Mesendoderm (in vitro differentiated cells): ENCODE measurements around the gene CCP110.

Experiments
- DNase-seq: peaks from one replicate; pipeline ENCODE4 v3.0.0; 2013
- H2AK5ac ChIP-seq: 2 replicates; pipeline ENCODE4 v1.6.1; 2013; ENCODE audit warnings: low read length, inconsistent platforms
- H2BK120ac ChIP-seq: 2 replicates; pipeline ENCODE4 v1.6.1; 2013; ENCODE audit warnings: low read depth, mild to moderate bottlenecking, low read length, moderate library complexity, mixed read lengths
- H2BK15ac ChIP-seq: replicated peaks from 2 replicates; pipeline ENCODE4 v1.6.1; 2013; ENCODE audit warnings: low read depth, mild to moderate bottlenecking, moderate library complexity
- H2BK5ac ChIP-seq: 2 replicates; pipeline ENCODE4 v1.6.1; 2013; ENCODE audit warnings: low read length, inconsistent platforms
- H3K18ac ChIP-seq: 2 replicates; pipeline ENCODE4 v1.6.1; 2013; ENCODE audit warnings: mild to moderate bottlenecking, low read length, mixed read lengths
- H3K23ac ChIP-seq: one replicate; pipeline ENCODE4 v1.6.1; 2013; ENCODE audit warnings: low read length
- H3K27ac ChIP-seq: 2 replicates; pipeline ENCODE4 v1.5.1; 2013; ENCODE audit warnings: low read depth, mild to moderate bottlenecking, inconsistent platforms, low read length, moderate library complexity
- H3K27me3 ChIP-seq: 2 replicates; pipeline ENCODE4 v1.6.1; 2013; ENCODE audit warnings: low read length, control low read depth, mild to moderate bottlenecking, inconsistent platforms; ENCODE audit not compliant: insufficient read depth, poor library complexity
- H3K36me3 ChIP-seq: 2 replicates; pipeline ENCODE4 v1.6.1; 2013; ENCODE audit warnings: low read length, inconsistent platforms; ENCODE audit not compliant: control insufficient read depth, insufficient read depth
- H3K4ac ChIP-seq: one replicate; pipeline ENCODE4 v1.6.1; 2013; ENCODE audit warnings: low read depth, mild to moderate bottlenecking, low read length, moderate library complexity
- H3K4me1 ChIP-seq: 2 replicates; pipeline ENCODE4 v1.6.1; 2013; ENCODE audit warnings: low read depth, low read length, inconsistent platforms; ENCODE audit not compliant: control insufficient read depth
- H3K4me2 ChIP-seq: 2 replicates; pipeline ENCODE4 v1.6.1; 2013; ENCODE audit warnings: low read length
- H3K4me3 ChIP-seq: 2 replicates; pipeline ENCODE4 v1.5.1; 2013; ENCODE audit warnings: mild to moderate bottlenecking, low read length
- H3K56ac ChIP-seq: one replicate; pipeline ENCODE4 v1.6.1; 2013; ENCODE audit warnings: low read length
- H3K79me1 ChIP-seq: 2 replicates; pipeline ENCODE4 v1.6.1; 2013; ENCODE audit warnings: low read length, inconsistent platforms
- H3K79me2 ChIP-seq: 2 replicates; pipeline ENCODE4 v1.6.1; 2013; ENCODE audit warnings: mild to moderate bottlenecking, low read length; ENCODE audit not compliant: control insufficient read depth, insufficient read depth
- H3K9ac ChIP-seq: 2 replicates; pipeline ENCODE4 v1.6.1; 2013; ENCODE audit warnings: low read length, inconsistent platforms
- H4K5ac ChIP-seq: one replicate; pipeline ENCODE4 v1.6.1; 2013; ENCODE audit warnings: low read length
- H4K8ac ChIP-seq: one replicate; pipeline ENCODE4 v1.6.1; 2013; ENCODE audit warnings: low read depth, mild to moderate bottlenecking, control low read depth, low read length, moderate library complexity
- WGBS: extraction: QIAGEN DNeasy Blood & Tissue Kit; methylation state at CpG from one replicate; pipeline ENCODE4 v1.1.7; 2013; ENCODE audit warnings: low lambda C conversion rate, missing lambda C conversion rate; ENCODE audit not compliant: insufficient coverage; ENCODE audit errors: extremely low coverage; 5-methylcytosine and 5-hydroxymethylcytosine counted together

Gene CCP110

DNA sequence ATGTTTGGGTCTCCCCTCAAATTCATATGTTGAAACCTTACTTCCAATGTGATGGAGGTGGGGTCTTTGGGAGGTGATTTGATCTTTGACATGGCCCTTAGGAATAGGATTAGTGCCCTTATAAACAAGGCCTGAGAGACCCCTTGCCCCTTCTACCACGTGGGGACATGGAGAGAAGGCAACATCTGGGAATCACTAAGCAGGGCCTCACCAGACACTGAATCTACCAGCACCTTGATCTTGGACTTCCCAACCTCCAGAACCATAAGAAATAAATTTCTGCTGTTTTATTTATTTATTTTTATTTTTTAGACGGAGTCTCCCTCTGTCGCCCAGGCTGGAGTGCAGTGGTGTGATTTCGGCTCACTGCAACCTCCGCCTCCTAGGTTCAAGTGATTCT, 42.0 kb upstream of the CCP110 start:
- no peaks in the 10 kb centered on the region for H3K79me2 ChIP-seq
- H3K27ac ChIP-seq = no peak overlapping the region
- no peak overlapping the region for H3K23ac ChIP-seq
- WGBS = no CpG with 5 or more reads among the region's 5 CpGs
- no peak overlapping the region for H4K8ac ChIP-seq
- H3K18ac ChIP-seq = no peak overlapping the region
- no peaks in the 10 kb centered on the region for H3K36me3 ChIP-seq
- H3K4ac ChIP-seq = no peak overlapping the region
- H3K4me3 ChIP-seq = no peak overlapping the region
- no peak overlapping the region for H2BK5ac ChIP-seq
- no peak overlapping the region for H3K4me2 ChIP-seq
- no peaks in the 10 kb centered on the region for H3K79me1 ChIP-seq
- H3K4me1 ChIP-seq = no peaks in the 10 kb centered on the region
- H2BK15ac ChIP-seq = no peak overlapping the region
- H2BK120ac ChIP-seq = no peak overlapping the region
- DNase-seq = no peak
- no peak overlapping the region for H3K9ac ChIP-seq
- no peak overlapping the region for H4K5ac ChIP-seq
- H3K56ac ChIP-seq = no peak overlapping the region
- H3K27me3 ChIP-seq = no peaks in the 10 kb centered on the region
- no peak overlapping the region for H2AK5ac ChIP-seq

DNA sequence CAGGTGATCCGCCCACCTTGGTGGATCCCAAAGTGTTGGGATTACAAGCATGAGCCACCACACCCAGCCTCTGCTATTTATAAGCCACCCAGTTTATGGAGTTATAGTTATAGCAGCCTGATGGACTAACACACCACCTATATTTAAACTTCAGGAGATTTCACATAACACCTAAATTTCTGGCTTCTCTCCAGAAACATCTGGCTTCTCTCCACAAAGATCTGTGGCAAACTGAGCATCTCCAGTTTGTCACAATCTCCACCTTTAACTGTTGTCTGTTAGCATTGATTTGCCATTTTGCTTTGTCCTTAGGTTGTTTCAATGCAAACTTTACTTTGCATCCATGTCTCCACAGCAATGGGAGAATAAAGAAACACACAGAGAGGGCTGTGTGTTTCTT, 41.5 kb upstream of the CCP110 start:
- H3K18ac ChIP-seq = no peak overlapping the region
- H3K4ac ChIP-seq = no peak overlapping the region
- no peaks in the 10 kb centered on the region for H3K79me2 ChIP-seq
- H3K9ac ChIP-seq = no peak overlapping the region
- no peak overlapping the region for H4K8ac ChIP-seq
- no peaks in the 10 kb centered on the region for H3K36me3 ChIP-seq
- H3K79me1 ChIP-seq = no peaks in the 10 kb centered on the region
- H3K27ac ChIP-seq = no peak overlapping the region
- H2BK5ac ChIP-seq = no peak overlapping the region
- no peak overlapping the region for H2AK5ac ChIP-seq
- no peak overlapping the region for H3K23ac ChIP-seq
- H3K4me1 ChIP-seq = no peaks in the 10 kb centered on the region
- no peak overlapping the region for H3K4me2 ChIP-seq
- H3K4me3 ChIP-seq = no peak overlapping the region
- no CpG with 5 or more reads among the region's 1 CpG for WGBS
- DNase-seq = no peak
- H2BK15ac ChIP-seq = no peak overlapping the region
- no peak overlapping the region for H4K5ac ChIP-seq
- no peak overlapping the region for H2BK120ac ChIP-seq
- H3K27me3 ChIP-seq = no peaks in the 10 kb centered on the region
- H3K56ac ChIP-seq = no peak overlapping the region

DNA sequence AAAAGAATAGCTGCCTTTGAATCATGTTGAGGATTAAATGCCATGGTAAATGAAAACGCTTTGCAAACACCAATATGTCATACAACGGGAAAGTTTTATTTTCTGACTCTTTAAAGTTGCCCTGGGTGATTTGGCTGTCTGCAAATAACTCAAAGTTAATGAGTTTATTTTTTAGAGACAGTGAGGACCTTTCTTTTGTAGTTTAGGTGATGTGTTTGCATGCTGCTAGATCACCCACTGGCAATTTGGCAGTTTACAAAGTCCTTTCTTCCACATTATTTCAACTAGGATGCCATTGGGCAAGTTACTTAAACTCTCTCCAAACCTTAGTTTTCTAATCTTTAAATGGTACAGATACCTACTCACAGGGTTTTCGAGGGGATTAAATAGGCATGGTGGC, 39.6 kb upstream of the CCP110 start:
- no peak overlapping the region for H2BK15ac ChIP-seq
- H2AK5ac ChIP-seq = no peak overlapping the region
- H3K4me3 ChIP-seq = no peak overlapping the region
- no peak overlapping the region for H3K18ac ChIP-seq
- H3K36me3 ChIP-seq = no peaks in the 10 kb centered on the region
- H3K4me1 ChIP-seq = peaks cover 8% of the 10 kb centered on the region
- no peak overlapping the region for H3K4me2 ChIP-seq
- H2BK120ac ChIP-seq = no peak overlapping the region
- no peaks in the 10 kb centered on the region for H3K79me2 ChIP-seq
- H3K27ac ChIP-seq = no peak overlapping the region
- H4K5ac ChIP-seq = no peak overlapping the region
- no CpG with 5 or more reads among the region's 3 CpGs for WGBS
- H4K8ac ChIP-seq = no peak overlapping the region
- no peaks in the 10 kb centered on the region for H3K27me3 ChIP-seq
- H3K56ac ChIP-seq = no peak overlapping the region
- no peak overlapping the region for H3K9ac ChIP-seq
- H3K4ac ChIP-seq = no peak overlapping the region
- no peak overlapping the region for H2BK5ac ChIP-seq
- DNase-seq = no peak
- H3K79me1 ChIP-seq = no peaks in the 10 kb centered on the region
- H3K23ac ChIP-seq = no peak overlapping the region

GRCh38 chr16:19485611-19486010, 38.1 kb upstream of the CCP110 start:
- Histone ChIP-seq H2BK120ac (no peak overlapping the region), H3K36me3 (no peaks in the 10 kb centered on the region), H3K27me3 (no peaks in the 10 kb centered on the region), H3K4me2 (no peak overlapping the region), H3K4me1 (peaks cover 8% of the 10 kb centered on the region), H3K56ac (no peak overlapping the region), H3K79me2 (no peaks in the 10 kb centered on the region), H3K18ac (no peak overlapping the region), H4K5ac (no peak overlapping the region), H3K23ac (no peak overlapping the region), H3K9ac (no peak overlapping the region), H2BK15ac (no peak overlapping the region), H3K27ac (no peak overlapping the region), H3K79me1 (no peaks in the 10 kb centered on the region), H3K4ac (no peak overlapping the region), H3K4me3 (no peak overlapping the region), H4K8ac (no peak overlapping the region), H2BK5ac (no peak overlapping the region), H2AK5ac (no peak overlapping the region)
- peak; percentile 8 for DNase-seq
- no CpG with 5 or more reads among the region's 5 CpGs for WGBS

GRCh38 chr16:19486051-19486450, 37.7 kb upstream of the CCP110 start:
- Histone ChIP-seq H2AK5ac (no peak overlapping the region), H4K8ac (no peak overlapping the region), H2BK15ac (no peak overlapping the region), H3K4ac (no peak overlapping the region), H3K79me2 (no peaks in the 10 kb centered on the region), H3K27me3 (no peaks in the 10 kb centered on the region), H3K4me1 (peaks cover 8% of the 10 kb centered on the region), H2BK5ac (no peak overlapping the region), H2BK120ac (no peak overlapping the region), H3K9ac (no peak overlapping the region), H3K56ac (no peak overlapping the region), H3K36me3 (no peaks in the 10 kb centered on the region), H3K4me2 (no peak overlapping the region), H3K23ac (no peak overlapping the region), H3K27ac (no peak overlapping the region), H3K4me3 (no peak overlapping the region), H3K79me1 (no peaks in the 10 kb centered on the region), H3K18ac (no peak overlapping the region), H4K5ac (no peak overlapping the region)
- no peak for DNase-seq
- WGBS = no CpG with 5 or more reads among the region's 4 CpGs

GRCh38 chr16:19486750-19487325, 36.9 kb upstream of the CCP110 start:
- H3K4me1 ChIP-seq = peaks cover 8% of the 10 kb centered on the region
- no peak overlapping the region for H3K4me3 ChIP-seq
- H3K27ac ChIP-seq = no peak overlapping the region
- peak overlapping the region; percentile 60 for H3K56ac ChIP-seq
- no peak overlapping the region for H2BK120ac ChIP-seq
- peak overlapping the region; percentile 70 for H2BK5ac ChIP-seq
- no peak overlapping the region for H3K18ac ChIP-seq
- H2BK15ac ChIP-seq = no peak overlapping the region
- H3K27me3 ChIP-seq = no peaks in the 10 kb centered on the region
- no peak overlapping the region for H3K4me2 ChIP-seq
- H3K79me2 ChIP-seq = no peaks in the 10 kb centered on the region
- no CpG with 5 or more reads among the region's 10 CpGs for WGBS
- no peak overlapping the region for H4K5ac ChIP-seq
- DNase-seq = peak; percentile 7
- no peak overlapping the region for H3K23ac ChIP-seq
- peak overlapping the region; percentile 11 for H2AK5ac ChIP-seq
- H3K4ac ChIP-seq = no peak overlapping the region
- no peak overlapping the region for H4K8ac ChIP-seq
- no peak overlapping the region for H3K9ac ChIP-seq
- H3K79me1 ChIP-seq = no peaks in the 10 kb centered on the region
- H3K36me3 ChIP-seq = no peaks in the 10 kb centered on the region
